ENCODE results near the gene DOCK4. TPM values are rescaled to one million over a fixed set of nuclear protein-coding genes. Genes with fewer than 3 reads are reported as not detected.

DOCK4 gene
- total RNA-seq, 1 experiment from 2014 or later, result 31.4 TPM

- TF ChIP-seq CTCF (IDR thresholded peaks at IDR 0.05; ENCODE audit: unreplicated experiment), result no peak
- Mint-ChIP-seq H3K36me3 (ENCODE audit: insufficient read depth, unreplicated experiment) (no peaks in the 10 kb centered on the region), H3K27ac (ENCODE audit: low read depth, unreplicated experiment) (peak overlapping the region; percentile 44), H3K4me3 (ENCODE audit: unreplicated experiment) (no peak overlapping the region), H3K4me1 (ENCODE audit: insufficient read depth, unreplicated experiment) (peaks cover 14% of the 10 kb centered on the region), H3K9me3 (ENCODE audit: unreplicated experiment) (no peaks in the 10 kb centered on the region), H3K27me3 (ENCODE audit: insufficient read depth, unreplicated experiment) (no peaks in the 10 kb centered on the region)
- ChIA-PET POLR2A (no interaction called here), CTCF (no interaction called here)
- no TSS peak for BruUV-seq (replicated peaks)
- intact Hi-C loops (cut with micrococcal nuclease), result no loop called here
- no peak for DNase-seq (ENCODE audit: unreplicated experiment)
These were observed 153.7 kb downstream of the DOCK4 start for GRCh38 chr7:112052498-112052897.

GRCh38 chr7:112050250-112050881, 155.8 kb downstream of the DOCK4 start:
- Mint-ChIP-seq H3K9me3 (ENCODE audit: unreplicated experiment) (no peaks in the 10 kb centered on the region), H3K36me3 (ENCODE audit: insufficient read depth, unreplicated experiment) (no peaks in the 10 kb centered on the region), H3K4me1 (ENCODE audit: insufficient read depth, unreplicated experiment) (peaks cover 8% of the 10 kb centered on the region), H3K4me3 (ENCODE audit: unreplicated experiment) (no peak overlapping the region), H3K27me3 (ENCODE audit: insufficient read depth, unreplicated experiment) (no peaks in the 10 kb centered on the region), H3K27ac (ENCODE audit: low read depth, unreplicated experiment) (no peak overlapping the region)
- TF ChIP-seq CTCF (IDR thresholded peaks at IDR 0.05; ENCODE audit: unreplicated experiment), result no peak
- BruUV-seq (replicated peaks), result no TSS peak
- intact Hi-C loops (cut with micrococcal nuclease), result no loop called here
- no peak for DNase-seq (ENCODE audit: unreplicated experiment)
- POLR2A ChIA-PET, result interaction anchor here (0.7 kb wide), 1 partner anchor 25 kb away, joined by 3 read pairs; no protein-coding TSS in a partner anchor
- CTCF ChIA-PET, result interaction anchor here (0.7 to 1.4 kb wide), 2 partner anchors 9 to 171 kb away, joined by 3 read pairs; no protein-coding TSS in a partner anchor

- no peaks in the 10 kb centered on the region for H3K36me3 Mint-ChIP-seq (ENCODE audit: insufficient read depth, unreplicated experiment)
- no peak overlapping the region for H3K27ac Mint-ChIP-seq (ENCODE audit: low read depth, unreplicated experiment)
- H3K4me3 Mint-ChIP-seq (ENCODE audit: unreplicated experiment), result no peak overlapping the region
- POLR2A ChIA-PET, result no interaction called here
- H3K27me3 Mint-ChIP-seq (ENCODE audit: insufficient read depth, unreplicated experiment), result no peaks in the 10 kb centered on the region
- no peak for TF ChIP-seq CTCF (IDR thresholded peaks at IDR 0.05; ENCODE audit: unreplicated experiment)
- intact Hi-C loops (cut with micrococcal nuclease), result no loop called here
- DNase-seq (ENCODE audit: unreplicated experiment), result no peak
- BruUV-seq (replicated peaks), result no TSS peak
- CTCF ChIA-PET, result interaction anchor here (1.4 kb wide), 2 partner anchors 9 to 29 kb away, joined by 3 to 4 read pairs; no protein-coding TSS in a partner anchor
- H3K4me1 Mint-ChIP-seq (ENCODE audit: insufficient read depth, unreplicated experiment), result peaks cover 8% of the 10 kb centered on the region
- peaks cover 4% of the 10 kb centered on the region for H3K9me3 Mint-ChIP-seq (ENCODE audit: unreplicated experiment)
These were observed 156.5 kb downstream of the DOCK4 start for GRCh38 chr7:112049555-112050249.

GRCh38 chr7:112047421-112047820, 158.8 kb downstream of the DOCK4 start:
- H3K9me3 Mint-ChIP-seq (ENCODE audit: unreplicated experiment), result peaks cover 10% of the 10 kb centered on the region
- BruUV-seq (replicated peaks), result no TSS peak
- ChIA-PET POLR2A (no interaction called here), CTCF (no interaction called here)
- intact Hi-C loops (cut with micrococcal nuclease), result no loop called here
- no peak for TF ChIP-seq CTCF (IDR thresholded peaks at IDR 0.05; ENCODE audit: unreplicated experiment)
- no peaks in the 10 kb centered on the region for H3K4me1 Mint-ChIP-seq (ENCODE audit: insufficient read depth, unreplicated experiment)
- no peaks in the 10 kb centered on the region for H3K36me3 Mint-ChIP-seq (ENCODE audit: insufficient read depth, unreplicated experiment)
- no peak overlapping the region for H3K4me3 Mint-ChIP-seq (ENCODE audit: unreplicated experiment)
- no peak for DNase-seq (ENCODE audit: unreplicated experiment)
- H3K27ac Mint-ChIP-seq (ENCODE audit: low read depth, unreplicated experiment), result no peak overlapping the region
- H3K27me3 Mint-ChIP-seq (ENCODE audit: insufficient read depth, unreplicated experiment), result no peaks in the 10 kb centered on the region

Data from MCF 10A (cell line).